GM19324 (cell line): ENCODE data around the gene ATXN2.
A peak's percentile ranks its signal among the peaks of the same experiment; 100 is the strongest.

Source experiments
- ATAC-seq: cut with Tn5 transposase; IDR thresholded peaks from one replicate; pipeline ENCODE4 v1.9.1; 2021; ENCODE audit warnings: mild to moderate bottlenecking, moderate library complexity; ENCODE audit not compliant: unreplicated experiment, low FRiP score

ATXN2 gene

DNA sequence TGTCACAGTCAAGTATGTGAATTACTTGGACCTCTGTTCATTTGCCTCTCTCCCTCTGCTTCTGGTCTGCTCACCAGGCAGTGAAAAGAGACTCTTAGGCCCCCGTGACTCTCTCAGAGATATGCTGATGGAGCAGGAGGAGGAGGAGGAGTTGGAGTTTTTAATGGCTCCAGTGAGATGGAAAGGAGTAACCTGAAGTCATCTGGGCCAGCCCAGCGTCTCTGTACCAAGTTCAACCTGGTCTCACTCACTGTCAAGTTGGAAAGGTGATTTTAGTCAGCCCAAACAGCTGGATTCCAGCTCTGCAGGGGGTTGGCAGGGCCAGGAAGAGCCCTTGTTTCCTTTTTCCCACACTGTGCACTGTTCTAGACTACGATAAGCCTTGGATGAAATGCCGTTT, 144.8 kb downstream of the ATXN2 start:
- ATAC-seq = no peak

DNA sequence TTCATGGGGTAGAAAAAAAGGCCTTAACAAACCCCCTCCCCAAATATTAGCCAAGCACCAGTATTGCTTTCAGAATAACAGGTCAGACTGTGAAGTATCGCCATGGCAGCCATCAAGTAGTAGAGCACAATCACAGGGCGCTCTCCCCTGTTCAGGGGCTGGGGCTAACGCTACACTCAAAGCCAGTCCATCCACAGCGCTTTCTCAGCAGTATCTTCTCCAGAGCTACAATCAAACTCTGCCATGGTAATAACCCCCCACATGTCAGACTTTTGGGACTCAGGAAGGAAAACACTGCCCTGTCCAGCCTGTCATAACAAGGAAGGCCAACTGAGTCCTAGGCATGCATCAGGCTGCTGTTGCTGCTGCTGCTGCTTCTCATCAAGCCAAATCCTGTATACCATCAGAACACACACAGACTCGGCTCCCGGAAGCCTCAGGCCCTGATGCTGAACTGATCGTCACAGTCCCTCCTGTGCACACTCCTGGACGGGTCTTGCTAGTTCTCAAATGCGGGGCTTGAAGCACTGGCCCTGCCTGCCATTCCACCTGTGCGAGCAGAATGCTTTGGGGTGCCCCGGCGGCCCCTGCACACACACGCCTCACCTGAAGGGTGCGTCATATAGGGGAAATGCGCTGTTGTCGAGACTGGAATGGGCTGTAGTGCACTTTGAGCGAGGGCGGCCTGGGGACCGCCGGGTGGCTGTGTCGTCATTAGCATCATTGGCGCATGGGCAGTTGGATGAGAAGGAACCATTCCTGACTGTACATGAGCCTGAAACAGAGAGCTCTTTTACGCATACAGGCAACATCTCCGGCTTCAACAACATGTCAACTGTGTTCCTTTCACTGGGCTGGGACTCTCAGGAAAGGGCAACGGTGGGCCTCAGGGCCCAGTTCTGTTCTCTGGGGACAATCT, 145.8 kb downstream of the ATXN2 start:
- no peak for ATAC-seq

DNA sequence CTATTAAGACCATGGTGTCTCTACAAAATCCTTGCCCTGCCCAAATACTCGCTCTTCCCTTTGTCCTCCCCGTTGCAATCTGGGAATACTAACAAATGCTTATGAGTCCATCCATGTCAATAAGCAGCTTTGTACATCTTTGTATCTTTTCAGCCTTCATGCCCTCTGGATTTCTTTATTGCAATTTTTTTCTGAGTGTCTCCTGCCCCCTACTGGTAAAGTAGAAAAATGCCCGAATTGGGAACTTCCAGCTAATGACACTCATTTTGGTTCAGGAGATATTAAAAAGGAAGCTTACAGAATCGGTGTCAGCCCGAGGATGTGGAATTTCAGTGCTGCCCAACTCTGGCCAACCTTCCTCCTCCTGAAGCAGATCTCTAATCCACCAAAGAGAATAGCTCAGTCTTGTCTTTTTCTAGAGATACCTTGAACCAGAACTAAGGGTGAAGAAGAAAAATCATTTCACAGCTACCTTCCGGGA, 147.4 kb downstream of the ATXN2 start:
- no peak for ATAC-seq

DNA sequence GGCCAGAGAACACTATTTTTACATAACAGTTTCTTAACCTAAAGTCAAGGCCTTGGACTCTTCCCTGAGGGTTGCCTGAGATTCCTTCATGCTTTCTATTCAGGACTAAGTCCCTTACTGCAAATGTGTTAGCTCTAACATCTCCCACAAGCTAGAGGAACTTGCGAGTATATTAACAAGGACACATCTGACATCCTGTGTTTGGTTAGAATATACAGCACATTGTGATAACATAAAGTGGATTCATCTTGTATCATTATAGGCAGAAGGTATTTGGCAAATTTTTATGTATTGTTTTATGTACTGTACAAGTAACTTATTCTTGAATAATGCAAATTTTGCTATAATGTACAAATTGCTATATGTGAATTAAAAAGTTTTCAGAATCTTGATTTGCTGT, 147.9 kb downstream of the ATXN2 start:
- ATAC-seq = no peak

DNA sequence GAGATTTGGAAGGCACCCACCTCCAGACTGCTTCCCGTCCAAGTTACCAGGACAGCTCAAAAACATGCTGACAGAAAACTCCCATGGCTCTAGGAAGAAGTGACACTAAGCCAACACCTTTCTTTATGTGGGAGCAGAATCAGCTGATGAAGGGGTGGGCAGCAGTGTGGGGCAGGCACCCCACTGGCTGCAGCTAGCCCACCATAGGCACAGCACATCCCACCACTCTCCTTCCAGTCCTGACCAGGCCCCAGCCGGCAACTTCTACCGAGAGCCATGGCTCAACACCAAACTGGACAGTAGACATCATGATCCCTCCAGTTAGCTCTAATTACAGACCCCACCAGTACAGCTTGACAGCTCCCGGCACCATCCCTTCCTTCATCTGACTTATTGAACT, 148.4 kb downstream of the ATXN2 start:
- no peak for ATAC-seq

DNA sequence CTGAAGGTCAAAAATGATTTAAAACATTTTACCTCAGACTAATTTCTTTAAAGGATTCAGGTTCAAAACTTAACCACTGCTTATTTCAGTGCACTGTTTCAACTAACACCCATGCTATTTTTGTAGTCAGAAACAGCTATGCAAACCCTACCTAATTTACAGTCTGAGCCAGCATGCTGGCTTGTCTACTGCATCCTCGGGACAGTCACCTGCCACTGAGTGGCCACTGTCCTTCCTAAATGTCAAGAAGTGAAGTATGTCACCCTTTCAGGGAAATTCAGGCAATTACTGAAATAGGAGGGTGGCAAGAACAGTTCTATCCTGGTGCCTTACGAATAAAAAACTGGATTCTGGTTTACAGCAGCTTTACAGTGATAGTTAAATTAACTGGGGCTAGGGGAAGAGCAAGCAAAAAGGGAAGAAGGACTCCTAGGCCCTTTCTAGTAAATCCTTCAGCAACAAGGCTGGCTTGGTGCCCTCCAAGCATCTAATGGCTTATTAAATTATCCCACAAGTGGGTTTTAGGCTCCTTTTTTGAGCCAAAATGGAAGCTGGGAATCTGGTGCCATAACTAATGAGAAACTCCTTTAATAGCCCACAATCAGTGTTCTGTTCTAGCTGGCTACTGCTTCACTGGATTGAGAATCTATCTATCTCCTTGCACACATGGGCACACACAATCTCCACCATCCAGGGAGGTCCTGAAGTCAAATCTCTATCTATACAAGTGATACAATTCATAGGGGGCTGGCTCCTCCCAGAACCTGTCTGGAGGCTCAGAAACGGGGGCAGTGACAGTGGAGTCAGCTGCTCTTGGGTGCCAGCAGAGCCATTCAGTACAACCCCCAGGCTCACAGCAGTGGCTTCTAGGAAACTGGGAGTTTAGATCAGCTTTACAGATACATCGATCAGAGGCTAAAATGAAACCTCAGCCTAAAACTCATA, 150.0 kb downstream of the ATXN2 start:
- no peak for ATAC-seq

DNA sequence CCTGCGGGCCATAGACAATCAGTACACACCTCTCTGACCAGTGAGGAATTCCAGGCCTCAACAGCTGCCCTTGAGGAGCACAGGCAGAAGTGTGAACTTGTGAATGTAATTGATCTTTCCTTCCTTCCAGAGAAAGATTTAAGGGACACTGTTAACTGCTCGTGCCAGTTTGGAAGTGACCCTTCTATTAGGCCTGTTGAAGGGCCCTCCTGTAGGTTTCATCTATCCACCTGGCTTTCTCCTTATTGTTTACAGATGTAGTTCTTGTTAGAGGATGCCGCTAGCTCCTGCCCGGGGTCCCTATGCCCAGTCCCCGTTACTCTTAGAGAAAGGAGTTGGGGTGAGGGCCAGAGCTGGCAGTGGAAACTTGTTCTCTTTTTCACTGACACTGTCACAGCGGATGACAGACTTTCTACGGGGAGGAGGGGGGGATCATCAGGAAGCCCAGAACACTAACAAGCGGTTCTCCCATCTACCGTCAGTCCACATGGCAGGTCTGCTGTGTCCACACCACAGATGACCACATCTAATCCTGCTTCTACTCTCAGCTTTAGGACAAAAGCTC, 150.8 kb downstream of the ATXN2 start:
- ATAC-seq = no peak

DNA sequence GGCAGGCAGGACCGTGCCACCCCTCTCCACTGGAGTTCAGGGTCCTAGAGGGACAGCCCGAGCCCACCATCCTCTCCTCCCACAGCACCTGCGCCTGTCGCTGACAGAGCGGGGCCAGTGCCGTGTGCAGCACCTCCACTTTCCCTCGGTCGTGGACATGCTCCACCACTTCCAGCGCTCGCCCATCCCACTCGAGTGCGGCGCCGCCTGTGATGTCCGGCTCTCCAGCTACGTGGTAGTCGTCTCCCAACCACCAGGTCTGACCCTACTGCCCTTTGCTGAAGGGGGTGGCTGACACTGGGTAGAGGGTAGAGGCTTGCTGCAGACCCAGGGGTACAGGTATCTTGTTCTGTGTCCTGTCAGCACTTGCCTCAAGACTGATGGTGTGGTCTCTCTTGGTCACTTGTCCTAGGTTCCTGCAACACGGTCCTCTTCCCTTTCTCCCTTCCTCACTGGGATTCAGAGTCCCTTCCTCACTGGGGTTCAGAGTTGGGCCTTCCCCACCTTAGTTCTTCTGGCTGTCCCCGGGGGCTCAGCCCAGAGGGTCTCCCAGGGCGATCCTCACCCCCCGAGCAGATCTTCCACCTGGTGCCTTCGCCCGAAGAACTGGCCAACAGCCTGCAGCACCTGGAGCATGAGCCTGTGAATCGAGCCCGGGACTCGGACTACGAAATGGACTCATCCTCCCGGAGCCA, 151.4 kb downstream of the ATXN2 start:
- ATAC-seq = no peak

DNA sequence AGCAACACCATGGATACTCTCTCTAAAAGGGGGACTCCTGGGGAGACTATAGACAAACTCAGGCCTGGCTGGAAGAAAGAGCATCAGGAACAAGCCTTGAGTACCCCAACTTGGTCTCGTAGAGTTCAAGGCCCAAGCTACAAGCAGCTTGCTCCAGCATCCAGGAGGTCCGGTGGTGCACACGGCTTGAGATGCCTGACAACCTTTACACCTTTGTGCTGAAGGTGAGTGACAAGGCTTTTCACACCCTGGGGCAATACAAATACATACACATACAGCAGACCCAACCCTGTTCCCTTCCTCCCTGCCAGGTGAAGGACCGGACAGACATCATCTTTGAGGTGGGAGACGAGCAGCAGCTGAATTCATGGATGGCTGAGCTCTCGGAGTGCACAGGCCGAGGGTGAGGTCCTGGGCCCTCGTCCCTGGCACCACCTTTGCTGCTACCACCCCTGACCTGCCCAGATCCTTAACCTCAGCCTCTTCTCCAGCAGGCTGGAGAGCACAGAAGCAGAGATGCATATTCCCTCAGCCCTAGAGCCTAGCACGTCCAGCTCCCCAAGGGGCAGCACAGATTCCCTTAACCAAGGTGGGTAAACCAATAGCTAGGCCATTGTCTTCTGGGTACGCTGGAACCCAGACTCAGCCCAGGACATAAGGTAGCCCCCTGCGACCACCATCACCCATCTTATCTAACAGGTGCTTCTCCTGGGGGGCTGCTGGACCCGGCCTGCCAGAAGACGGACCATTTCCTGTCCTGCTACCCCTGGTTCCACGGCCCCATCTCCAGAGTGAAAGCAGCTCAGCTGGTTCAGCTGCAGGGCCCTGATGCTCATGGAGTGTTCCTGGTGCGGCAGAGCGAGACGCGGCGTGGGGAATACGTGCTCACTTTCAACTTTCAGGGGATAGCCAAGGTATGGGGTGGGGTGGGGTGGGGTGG, 152.2 kb downstream of the ATXN2 start:
- ATAC-seq = no peak

DNA sequence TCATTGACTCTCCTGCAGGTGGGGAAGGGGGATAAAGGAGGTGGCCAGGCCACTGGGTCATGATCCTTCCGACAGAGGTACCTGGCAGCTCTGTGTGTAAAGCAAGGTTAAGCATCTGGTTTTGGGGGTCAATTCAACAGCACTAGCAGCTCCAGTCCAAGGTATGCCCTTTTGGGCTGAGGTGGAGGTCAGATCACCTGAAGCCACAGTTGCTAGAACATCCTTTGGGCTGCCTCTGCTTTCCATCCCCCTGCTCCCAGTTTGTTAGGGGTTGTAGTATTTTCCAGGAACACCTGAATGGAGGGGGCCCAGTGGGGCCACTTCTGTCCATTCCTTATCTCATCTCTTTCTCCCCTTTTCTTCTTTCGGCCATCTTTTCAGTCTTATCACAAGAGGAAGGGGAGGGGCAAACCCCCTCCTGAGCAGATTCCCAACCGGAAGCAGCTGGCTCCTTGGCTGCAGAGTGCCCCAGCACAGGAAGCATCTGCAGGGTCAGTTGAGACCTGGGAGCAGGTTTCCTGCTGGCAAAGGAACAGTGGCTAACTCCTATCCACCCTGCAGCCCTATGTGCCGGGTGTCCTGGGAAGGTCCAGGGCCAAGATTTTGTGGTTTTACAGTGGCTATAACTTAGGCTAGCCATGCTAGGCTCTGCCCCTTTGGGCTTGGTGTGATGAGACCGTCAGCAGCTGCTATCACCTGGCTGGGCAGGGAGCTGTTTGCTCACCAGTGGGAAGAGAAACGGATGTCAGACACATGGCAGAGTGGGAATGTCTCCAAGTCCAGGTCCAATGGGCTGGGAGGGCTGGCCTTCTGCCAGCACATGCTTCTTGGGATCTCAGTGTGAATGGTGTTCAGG, 153.2 kb downstream of the ATXN2 start:
- ATAC-seq = no peak

DNA sequence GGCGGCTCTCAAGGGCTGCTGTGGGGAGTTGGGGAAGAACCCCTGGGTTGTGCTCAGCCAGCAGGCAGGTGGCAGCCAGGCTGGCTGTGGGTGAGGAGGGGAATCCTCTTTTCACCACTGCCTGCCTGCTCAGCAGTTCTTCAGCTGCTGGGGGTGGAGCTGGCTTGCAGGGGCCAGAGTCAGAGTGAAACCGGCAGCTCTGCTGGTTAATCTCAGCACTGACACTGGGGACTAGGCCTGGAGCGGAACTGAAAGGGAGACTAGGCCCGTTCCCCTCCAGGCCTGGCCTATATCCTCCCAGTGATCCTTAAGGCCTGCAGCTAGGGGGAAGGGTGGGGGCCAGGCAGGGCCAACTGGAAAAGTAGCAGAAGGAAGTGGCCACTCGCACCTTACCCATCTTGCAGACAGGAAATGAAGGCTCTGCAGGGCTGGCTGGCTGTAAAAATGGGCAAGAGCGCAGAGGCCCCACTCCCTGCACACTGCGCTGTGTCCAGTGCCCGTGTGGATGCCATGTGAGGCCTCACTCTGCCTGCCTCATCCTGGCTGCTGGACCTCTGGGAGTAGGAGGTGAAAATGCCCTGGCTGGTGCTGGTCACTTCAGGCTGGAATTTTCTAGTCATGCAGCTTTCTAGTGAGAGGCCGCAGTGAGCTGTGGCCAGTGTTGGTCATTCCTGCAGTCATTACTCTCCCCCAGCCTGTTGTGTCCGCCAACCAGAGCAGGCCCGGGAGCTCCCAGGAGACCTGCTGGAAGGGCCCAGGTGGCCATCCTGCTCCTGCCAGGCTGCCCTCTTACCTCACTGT, 154.0 kb downstream of the ATXN2 start:
- ATAC-seq = peak; percentile 80

DNA sequence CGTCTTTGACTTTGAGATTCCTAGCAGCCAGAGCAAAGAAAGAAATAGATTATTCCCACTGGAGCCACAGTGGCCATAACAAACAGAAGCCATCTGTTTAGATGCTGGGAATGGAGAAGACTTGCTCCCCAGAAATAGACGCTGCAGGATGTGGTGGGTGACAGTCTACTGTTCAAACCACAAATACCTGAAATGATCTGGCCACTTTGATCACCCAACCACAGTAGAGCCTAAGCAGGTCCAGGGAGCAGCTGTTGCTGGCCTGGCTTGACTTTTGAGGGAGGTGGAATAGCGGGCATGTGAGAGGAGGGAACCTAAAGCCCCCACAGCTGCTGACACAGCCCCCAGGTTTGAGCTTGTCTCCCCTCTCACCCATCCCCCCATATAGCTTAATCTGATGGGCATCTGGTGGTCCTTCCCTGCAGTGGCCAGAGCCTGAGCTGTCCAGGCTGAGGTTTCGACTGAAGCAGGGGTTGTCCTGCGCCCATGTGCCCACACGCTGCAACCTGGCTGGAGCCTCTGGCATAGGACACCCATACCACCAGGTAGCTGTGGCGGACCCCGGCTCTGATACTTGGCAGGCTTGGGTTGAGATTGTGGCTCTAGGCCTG, 154.7 kb downstream of the ATXN2 start:
- peak; percentile 11 for ATAC-seq

DNA sequence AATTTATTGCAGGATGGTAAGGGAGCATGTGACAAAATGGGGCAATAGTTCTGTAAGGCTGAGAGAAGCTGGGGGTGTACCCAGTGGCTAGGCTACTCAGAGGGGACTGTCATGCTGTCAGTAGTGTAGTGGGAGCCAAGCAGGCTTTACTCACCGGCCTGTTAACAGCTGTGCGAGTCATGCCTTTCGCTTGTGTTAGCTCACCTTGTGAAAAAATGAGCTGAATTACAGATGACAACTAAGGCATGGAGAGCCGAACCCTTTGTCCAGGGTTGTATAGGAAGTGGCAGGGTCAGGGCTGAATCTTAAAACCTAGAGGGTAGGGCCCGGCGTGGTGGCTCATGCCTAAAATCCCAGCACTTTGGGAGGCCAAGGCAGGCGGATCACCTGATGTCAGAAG, 155.5 kb downstream of the ATXN2 start:
- ATAC-seq = no peak

DNA sequence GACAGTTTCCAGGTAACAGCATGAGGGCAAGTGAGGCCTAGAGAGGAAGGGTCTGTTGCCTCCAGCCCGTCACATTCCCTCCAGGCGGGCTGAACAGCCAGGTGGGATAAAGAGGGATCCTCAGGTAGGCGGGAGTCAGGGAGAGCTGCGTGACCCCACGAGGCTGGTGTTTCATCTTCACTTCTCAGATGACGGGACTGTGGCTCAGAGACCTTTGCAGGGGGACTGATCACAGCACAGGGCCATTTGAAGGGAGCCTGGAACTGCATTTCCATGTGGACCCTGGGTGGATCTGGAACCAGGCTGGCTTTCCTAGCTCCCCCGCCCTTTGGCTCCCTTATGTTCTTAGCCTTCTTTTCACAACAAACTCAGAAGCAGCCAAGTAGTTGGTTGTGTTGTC, 156.0 kb downstream of the ATXN2 start:
- no peak for ATAC-seq

DNA sequence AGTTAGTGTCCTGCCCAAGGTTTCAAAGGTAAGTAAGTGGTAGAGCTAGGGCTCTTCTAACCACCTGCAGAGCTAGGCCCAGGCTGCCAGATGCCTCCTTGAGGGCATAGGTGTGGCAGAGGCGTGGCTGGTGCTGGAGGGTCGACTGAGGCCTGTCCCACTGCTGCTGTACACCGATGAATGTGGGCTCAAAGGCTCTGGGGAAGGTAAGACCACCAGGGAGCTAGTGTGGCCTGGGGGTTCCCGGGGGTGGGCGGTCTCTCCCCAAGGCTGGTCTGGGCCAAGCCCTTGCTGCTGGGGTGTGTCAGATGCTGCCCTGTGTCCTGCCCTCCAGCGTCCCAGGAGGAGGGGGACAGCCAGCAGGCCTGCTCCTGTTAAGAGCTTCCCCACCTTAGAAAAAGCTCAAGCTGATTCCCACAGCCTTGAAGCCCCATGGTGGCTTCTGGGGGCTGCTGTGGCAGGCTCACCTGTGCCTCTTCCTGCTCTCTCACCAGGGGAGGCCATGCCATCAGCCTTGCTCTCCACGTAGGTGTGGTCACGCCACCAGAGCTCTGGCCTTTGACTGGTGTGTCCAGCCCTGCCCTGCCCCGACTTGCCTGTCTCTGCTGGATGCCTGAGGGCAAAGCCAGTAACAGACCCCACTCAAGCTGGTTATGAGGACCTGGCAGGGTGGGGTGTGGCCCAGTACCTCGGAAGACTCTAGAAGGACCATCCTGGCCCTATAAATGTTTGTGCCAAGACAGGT, 156.6 kb downstream of the ATXN2 start:
- no peak for ATAC-seq

DNA sequence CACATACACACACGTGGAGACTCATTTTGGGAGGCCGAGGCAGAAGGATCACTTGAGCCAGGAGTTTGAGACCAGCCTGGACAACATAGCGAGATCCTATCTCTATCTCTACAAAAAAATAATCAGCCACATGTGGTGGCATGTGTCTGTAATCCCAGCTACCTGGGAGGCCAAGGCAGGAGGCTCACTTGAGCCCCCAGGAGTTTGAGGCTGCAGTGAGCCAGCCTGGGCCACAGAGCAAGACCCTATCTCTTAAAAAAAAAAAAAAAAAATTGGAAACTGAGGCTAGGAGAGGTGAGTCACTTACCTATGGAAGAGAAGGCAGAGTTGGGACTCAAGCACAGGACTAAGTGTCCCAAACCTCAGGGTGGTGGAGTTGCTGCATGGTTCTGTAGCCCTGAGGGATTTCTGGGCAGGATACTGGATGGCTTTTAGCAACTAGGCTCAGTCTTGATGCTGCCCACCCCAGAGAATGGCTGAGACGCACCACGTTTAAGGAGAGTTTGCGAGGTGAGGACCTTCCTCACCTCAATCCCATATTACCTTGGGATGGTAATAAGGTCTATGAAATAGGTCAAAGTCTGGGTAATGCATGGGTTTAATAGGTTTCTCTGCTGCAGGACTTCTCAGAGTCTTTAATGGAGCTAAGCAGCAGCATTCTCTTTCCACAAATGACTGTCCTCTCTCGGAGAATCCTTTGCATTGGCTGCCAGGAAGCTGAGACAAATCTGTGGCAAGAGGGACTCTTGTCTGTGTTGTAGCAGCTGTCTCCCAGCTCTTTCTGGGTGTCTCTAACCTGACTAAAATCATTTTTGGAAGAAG, 157.8 kb downstream of the ATXN2 start:
- no peak for ATAC-seq
